MM.1S (cell line): ENCODE results near the gene ERICH6.

Experiments used
- DNase-seq: peaks from one replicate; pipeline ENCODE4 v3.0.0-alpha.2; 2015
- H2AFZ ChIP-seq: fragments of 300-600 bp; sonication (generic); 2 replicates; pipeline ENCODE4 v1.6.0; 2016; ENCODE audit warnings: antibody characterized with exemption, low read length
- H3F3A ChIP-seq: fragments of 300-600 bp; sonication (generic); 2 replicates; pipeline ENCODE4 v1.6.1; 2016; ENCODE audit warnings: mild to moderate bottlenecking, antibody characterized with exemption, low read length, moderate library complexity, mixed read lengths; ENCODE audit not compliant: insufficient read depth
- H3K27ac ChIP-seq: fragments of 300-600 bp; sonication (generic); 2 replicates; pipeline ENCODE4 v1.5.1; 2016; ENCODE audit warnings: mild to moderate bottlenecking, low read length
- H3K27me3 ChIP-seq: fragments of 300-600 bp; sonication (generic); replicated peaks from 2 replicates; pipeline ENCODE4 v1.6.0; 2016; ENCODE audit warnings: low read length; ENCODE audit not compliant: insufficient read depth
- H3K36me3 ChIP-seq: fragments of 300-600 bp; sonication (generic); replicated peaks from 2 replicates; pipeline ENCODE4 v1.6.1; 2016; ENCODE audit warnings: mild to moderate bottlenecking, low read length, mixed read lengths; ENCODE audit not compliant: insufficient read depth
- H3K4me1 ChIP-seq: fragments of 300-600 bp; sonication (generic); 2 replicates; pipeline ENCODE4 v1.6.1; 2016; ENCODE audit warnings: low read length, mixed read lengths
- H3K4me2 ChIP-seq: fragments of 300-600 bp; sonication (generic); 2 replicates; pipeline ENCODE4 v1.6.0; 2016; ENCODE audit warnings: low read depth, low read length
- H3K4me3 ChIP-seq: fragments of 300-600 bp; sonication (generic); 2 replicates; pipeline ENCODE4 v1.5.1; 2016; ENCODE audit warnings: low read length, mixed read lengths
- H3K79me2 ChIP-seq: fragments of 300-600 bp; sonication (generic); 2 replicates; pipeline ENCODE4 v1.6.1; 2016; ENCODE audit warnings: mixed run types, low read length, mixed read lengths
- H3K9ac ChIP-seq: fragments of 300-600 bp; sonication (generic); 2 replicates; pipeline ENCODE4 v1.6.1; 2016; ENCODE audit warnings: low read length, mixed read lengths
- H3K9me2 ChIP-seq: fragments of 300-600 bp; sonication (generic); replicated peaks from 2 replicates; pipeline ENCODE4 v1.6.1; 2016; ENCODE audit warnings: mild to moderate bottlenecking, low read length, mixed read lengths; ENCODE audit not compliant: insufficient read depth
- H3K9me3 ChIP-seq: fragments of 300-600 bp; sonication (generic); replicated peaks from 2 replicates; pipeline ENCODE4 v1.6.1; 2016; ENCODE audit warnings: mild to moderate bottlenecking, low read length, mixed read lengths; ENCODE audit not compliant: insufficient read depth
- H4K20me1 ChIP-seq: fragments of 300-600 bp; sonication (generic); 2 replicates; pipeline ENCODE4 v1.6.1; 2016; ENCODE audit warnings: mild to moderate bottlenecking, low read length, moderate library complexity, mixed read lengths; ENCODE audit not compliant: insufficient read depth
- CTCF ChIP-seq: fragments of 300-600 bp; sonication (generic); IDR thresholded peaks from 2 replicates; pipeline ENCODE4 v1.5.1; 2016; ENCODE audit warnings: antibody characterized with exemption, low read length, mixed read lengths
- EZH2 ChIP-seq: fragments of 300-600 bp; sonication (generic); optimal IDR thresholded peaks from 2 replicates; pipeline ENCODE3; 2017; ENCODE audit warnings: low read depth, mild to moderate bottlenecking, antibody characterized with exemption, low read length, mixed read lengths
- EZH2phosphoT487 ChIP-seq: fragments of 300-600 bp; sonication (generic); IDR thresholded peaks from 2 replicates; pipeline ENCODE4 v1.6.1; 2018; ENCODE audit warnings: antibody characterized with exemption, low read length

ERICH6 gene

DNA sequence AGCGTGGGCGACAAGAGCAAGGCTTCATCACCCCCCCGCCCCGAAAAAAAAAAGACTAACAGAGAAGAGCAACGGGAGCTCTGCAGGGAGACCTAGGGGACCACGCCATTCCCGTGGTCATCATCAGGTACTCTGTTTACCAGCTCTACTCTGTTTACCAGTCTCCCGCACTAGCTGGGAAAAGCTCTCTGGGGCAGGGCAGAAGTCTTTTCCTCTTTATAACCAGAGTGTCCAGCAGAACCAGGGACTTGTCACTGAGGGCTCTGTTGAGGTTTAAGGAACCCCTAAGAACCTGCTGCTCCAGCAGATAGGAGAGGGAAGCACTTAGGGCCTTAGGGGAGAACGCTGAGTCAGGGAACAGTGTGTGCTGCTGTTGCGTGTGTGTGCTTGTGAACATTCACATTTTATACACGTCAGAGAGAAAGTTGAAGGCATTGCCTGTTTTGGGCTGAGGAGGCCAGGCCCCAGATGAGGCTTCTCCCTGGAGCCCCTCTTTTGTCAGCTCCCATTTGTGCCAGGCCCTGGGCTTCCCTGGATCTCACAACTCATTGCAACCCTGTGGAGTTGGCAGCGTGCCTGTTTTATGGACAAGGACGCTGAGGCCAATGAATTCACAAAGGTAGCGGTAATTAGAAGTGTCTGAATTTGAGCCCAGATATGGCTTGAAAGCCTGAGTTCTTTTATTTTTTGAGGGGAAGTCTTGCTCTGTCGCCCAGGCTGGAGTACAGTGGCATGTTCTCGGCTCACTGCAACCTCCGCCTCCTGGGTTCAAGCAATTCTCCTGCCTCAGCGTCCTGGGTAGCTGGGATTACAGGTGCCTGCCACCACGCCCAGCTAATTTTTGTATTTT, 24.2 kb upstream of the ERICH6 start:
- no peak overlapping the region for H3K4me3 ChIP-seq
- H3K4me1 ChIP-seq, result no peaks in the 10 kb centered on the region
- H3K27me3 ChIP-seq, result no peaks in the 10 kb centered on the region
- no peak overlapping the region for H3K4me2 ChIP-seq
- no peaks in the 10 kb centered on the region for H3K79me2 ChIP-seq
- TF ChIP-seq EZH2phosphoT487 (no peak), CTCF (no peak), EZH2 (no peak)
- no peaks in the 10 kb centered on the region for H3K9me3 ChIP-seq
- H3K9ac ChIP-seq, result no peak overlapping the region
- H4K20me1 ChIP-seq, result no peaks in the 10 kb centered on the region
- no peaks in the 10 kb centered on the region for H3F3A ChIP-seq
- H2AFZ ChIP-seq, result no peak overlapping the region
- H3K9me2 ChIP-seq, result no peaks in the 10 kb centered on the region
- no peaks in the 10 kb centered on the region for H3K36me3 ChIP-seq
- no peak overlapping the region for H3K27ac ChIP-seq
- no peak for DNase-seq

- Histone ChIP-seq H2AFZ (no peak overlapping the region), H3K9ac (no peak overlapping the region)
These were observed 21.8 kb upstream of the ERICH6 start for GRCh38 chr3:150725548-150725947.

GRCh38 chr3:150723946-150724345, 20.2 kb upstream of the ERICH6 start:
- H3K79me2 ChIP-seq, result no peaks in the 10 kb centered on the region
- 0 out of 2 replicates have a peak, but pooled peaks cover 3% of the 10 kb centered on the region for H3K4me1 ChIP-seq
- H3F3A ChIP-seq, result no peaks in the 10 kb centered on the region
- H3K9me3 ChIP-seq, result no peaks in the 10 kb centered on the region
- DNase-seq, result no peak
- H3K4me2 ChIP-seq, result no peak overlapping the region
- no peaks in the 10 kb centered on the region for H3K36me3 ChIP-seq
- no peak overlapping the region for H2AFZ ChIP-seq
- no peak overlapping the region for H3K4me3 ChIP-seq
- TF ChIP-seq CTCF, result no peak
- TF ChIP-seq EZH2, result no peak
- TF ChIP-seq EZH2phosphoT487, result no peak
- H3K27me3 ChIP-seq, result no peaks in the 10 kb centered on the region
- no peaks in the 10 kb centered on the region for H3K9me2 ChIP-seq
- no peak overlapping the region for H3K9ac ChIP-seq
- H4K20me1 ChIP-seq, result no peaks in the 10 kb centered on the region
- H3K27ac ChIP-seq, result no peak overlapping the region

More at GRCh38 chr3:150725548-150725947, 21.8 kb upstream of the ERICH6 start:
- no peaks in the 10 kb centered on the region for H3K9me3 ChIP-seq
- no peaks in the 10 kb centered on the region for H4K20me1 ChIP-seq
- no peaks in the 10 kb centered on the region for H3K36me3 ChIP-seq
- no peaks in the 10 kb centered on the region for H3K27me3 ChIP-seq
- H3F3A ChIP-seq, result no peaks in the 10 kb centered on the region
- H3K4me2 ChIP-seq, result no peak overlapping the region
- H3K4me1 ChIP-seq, result 0 out of 2 replicates have a peak, but pooled peaks cover 3% of the 10 kb centered on the region
- no peak for TF ChIP-seq CTCF
- no peak for TF ChIP-seq EZH2
- no peak for TF ChIP-seq EZH2phosphoT487
- no peak for DNase-seq
- H3K79me2 ChIP-seq, result no peaks in the 10 kb centered on the region
- H3K4me3 ChIP-seq, result no peak overlapping the region
- H3K27ac ChIP-seq, result no peak overlapping the region
- no peaks in the 10 kb centered on the region for H3K9me2 ChIP-seq
